MM.1S (cell line): Measurements from ENCODE around the gene ADARB2.

Source experiments
- DNase-seq: peaks from one replicate; pipeline ENCODE4 v3.0.0-alpha.2; 2015
- H2AFZ ChIP-seq: fragments of 300-600 bp; sonication (generic); 2 replicates; pipeline ENCODE4 v1.6.0; 2016; ENCODE audit warnings: antibody characterized with exemption, low read length
- H3F3A ChIP-seq: fragments of 300-600 bp; sonication (generic); 2 replicates; pipeline ENCODE4 v1.6.1; 2016; ENCODE audit warnings: mild to moderate bottlenecking, antibody characterized with exemption, low read length, moderate library complexity, mixed read lengths; ENCODE audit not compliant: insufficient read depth
- H3K27ac ChIP-seq: fragments of 300-600 bp; sonication (generic); 2 replicates; pipeline ENCODE4 v1.5.1; 2016; ENCODE audit warnings: mild to moderate bottlenecking, low read length
- H3K27me3 ChIP-seq: fragments of 300-600 bp; sonication (generic); replicated peaks from 2 replicates; pipeline ENCODE4 v1.6.0; 2016; ENCODE audit warnings: low read length; ENCODE audit not compliant: insufficient read depth
- H3K36me3 ChIP-seq: fragments of 300-600 bp; sonication (generic); replicated peaks from 2 replicates; pipeline ENCODE4 v1.6.1; 2016; ENCODE audit warnings: mild to moderate bottlenecking, low read length, mixed read lengths; ENCODE audit not compliant: insufficient read depth
- H3K4me1 ChIP-seq: fragments of 300-600 bp; sonication (generic); 2 replicates; pipeline ENCODE4 v1.6.1; 2016; ENCODE audit warnings: low read length, mixed read lengths
- H3K4me2 ChIP-seq: fragments of 300-600 bp; sonication (generic); 2 replicates; pipeline ENCODE4 v1.6.0; 2016; ENCODE audit warnings: low read depth, low read length
- H3K4me3 ChIP-seq: fragments of 300-600 bp; sonication (generic); 2 replicates; pipeline ENCODE4 v1.5.1; 2016; ENCODE audit warnings: low read length, mixed read lengths
- H3K79me2 ChIP-seq: fragments of 300-600 bp; sonication (generic); 2 replicates; pipeline ENCODE4 v1.6.1; 2016; ENCODE audit warnings: mixed run types, low read length, mixed read lengths
- H3K9ac ChIP-seq: fragments of 300-600 bp; sonication (generic); 2 replicates; pipeline ENCODE4 v1.6.1; 2016; ENCODE audit warnings: low read length, mixed read lengths
- H3K9me2 ChIP-seq: fragments of 300-600 bp; sonication (generic); replicated peaks from 2 replicates; pipeline ENCODE4 v1.6.1; 2016; ENCODE audit warnings: mild to moderate bottlenecking, low read length, mixed read lengths; ENCODE audit not compliant: insufficient read depth
- H3K9me3 ChIP-seq: fragments of 300-600 bp; sonication (generic); replicated peaks from 2 replicates; pipeline ENCODE4 v1.6.1; 2016; ENCODE audit warnings: mild to moderate bottlenecking, low read length, mixed read lengths; ENCODE audit not compliant: insufficient read depth
- H4K20me1 ChIP-seq: fragments of 300-600 bp; sonication (generic); 2 replicates; pipeline ENCODE4 v1.6.1; 2016; ENCODE audit warnings: mild to moderate bottlenecking, low read length, moderate library complexity, mixed read lengths; ENCODE audit not compliant: insufficient read depth
- CTCF ChIP-seq: fragments of 300-600 bp; sonication (generic); IDR thresholded peaks from 2 replicates; pipeline ENCODE4 v1.5.1; 2016; ENCODE audit warnings: antibody characterized with exemption, low read length, mixed read lengths
- EZH2 ChIP-seq: fragments of 300-600 bp; sonication (generic); optimal IDR thresholded peaks from 2 replicates; pipeline ENCODE3; 2017; ENCODE audit warnings: low read depth, mild to moderate bottlenecking, antibody characterized with exemption, low read length, mixed read lengths
- EZH2phosphoT487 ChIP-seq: fragments of 300-600 bp; sonication (generic); IDR thresholded peaks from 2 replicates; pipeline ENCODE4 v1.6.1; 2018; ENCODE audit warnings: antibody characterized with exemption, low read length

The ADARB2 gene

GRCh38 chr10:1281405-1281782 lies 455.9 kb downstream of the ADARB2 start:
- no peak overlapping the region for H3K27ac ChIP-seq
- no peaks in the 10 kb centered on the region for H4K20me1 ChIP-seq
- no peaks in the 10 kb centered on the region for H3F3A ChIP-seq
- TF ChIP-seq EZH2: no peak
- H3K4me2 ChIP-seq: no peak overlapping the region
- H3K4me1 ChIP-seq: no peaks in the 10 kb centered on the region
- H3K9me2 ChIP-seq: no peaks in the 10 kb centered on the region
- no peaks in the 10 kb centered on the region for H3K27me3 ChIP-seq
- H3K9me3 ChIP-seq: no peaks in the 10 kb centered on the region
- no peak for DNase-seq
- H3K36me3 ChIP-seq: no peaks in the 10 kb centered on the region
- H2AFZ ChIP-seq: no peak overlapping the region
- H3K9ac ChIP-seq: no peak overlapping the region
- no peak overlapping the region for H3K4me3 ChIP-seq
- no peaks in the 10 kb centered on the region for H3K79me2 ChIP-seq

GRCh38 chr10:1280466-1281404 lies 456.6 kb downstream of the ADARB2 start:
- Histone ChIP-seq H4K20me1 (no peaks in the 10 kb centered on the region), H3K9me2 (no peaks in the 10 kb centered on the region), H3K27ac (no peak overlapping the region), H2AFZ (no peak overlapping the region), H3K36me3 (no peaks in the 10 kb centered on the region), H3F3A (no peaks in the 10 kb centered on the region), H3K9me3 (no peaks in the 10 kb centered on the region), H3K27me3 (no peaks in the 10 kb centered on the region), H3K79me2 (no peaks in the 10 kb centered on the region), H3K4me2 (no peak overlapping the region), H3K4me3 (no peak overlapping the region), H3K9ac (no peak overlapping the region), H3K4me1 (no peaks in the 10 kb centered on the region)
- DNase-seq: no peak
- TF ChIP-seq EZH2phosphoT487: no peak
- no peak for TF ChIP-seq EZH2
- TF ChIP-seq CTCF: no peak

GRCh38 chr10:1278306-1278705 lies 459.0 kb downstream of the ADARB2 start:
- no peaks in the 10 kb centered on the region for H3K9me3 ChIP-seq
- no peaks in the 10 kb centered on the region for H3K27me3 ChIP-seq
- no peaks in the 10 kb centered on the region for H3F3A ChIP-seq
- TF ChIP-seq EZH2: no peak
- TF ChIP-seq EZH2phosphoT487: no peak
- no peak for TF ChIP-seq CTCF
- H4K20me1 ChIP-seq: no peaks in the 10 kb centered on the region
- no peaks in the 10 kb centered on the region for H3K36me3 ChIP-seq
- no peak for DNase-seq
- no peak overlapping the region for H3K27ac ChIP-seq
- H3K9me2 ChIP-seq: no peaks in the 10 kb centered on the region
- no peaks in the 10 kb centered on the region for H3K4me1 ChIP-seq
- no peak overlapping the region for H3K9ac ChIP-seq
- no peaks in the 10 kb centered on the region for H3K79me2 ChIP-seq
- no peak overlapping the region for H3K4me3 ChIP-seq
- no peak overlapping the region for H3K4me2 ChIP-seq
- no peak overlapping the region for H2AFZ ChIP-seq
